DOHH2 (cell line): ENCODE measurements around the gene SCTR.

ENCODE experiments used
- H3F3A ChIP-seq: fragments of 200-600 bp; sonication (generic), shearing (Covaris generic); 2 replicates; pipeline ENCODE4 v1.6.0; 2016; ENCODE audit warnings: antibody characterized with exemption, mild to moderate bottlenecking; ENCODE audit not compliant: control insufficient read depth, insufficient read depth
- H3K27ac ChIP-seq: fragments of 200-600 bp; sonication (generic); 2 replicates; pipeline ENCODE4 v1.5.1; 2014; ENCODE audit warnings: low read depth, mild to moderate bottlenecking, low read length, moderate library complexity
- H3K27me3 ChIP-seq: fragments of 200-600 bp; sonication (generic); 2 replicates; pipeline ENCODE4 v1.6.1; 2014; ENCODE audit warnings: mild to moderate bottlenecking, low read length, mixed read lengths; ENCODE audit not compliant: control insufficient read depth
- H3K36me3 ChIP-seq: fragments of 200-600 bp; sonication (generic); 2 replicates; pipeline ENCODE4 v1.6.1; 2014; ENCODE audit warnings: mild to moderate bottlenecking, low read length, moderate library complexity, mixed read lengths; ENCODE audit not compliant: control insufficient read depth
- H3K4me1 ChIP-seq: fragments of 200-600 bp; sonication (generic); 2 replicates; pipeline ENCODE4 v1.6.1; 2014; ENCODE audit warnings: mild to moderate bottlenecking, low read length, mixed read lengths; ENCODE audit not compliant: control insufficient read depth
- H3K4me2 ChIP-seq: fragments of 200-600 bp; sonication (generic); 2 replicates; pipeline ENCODE4 v1.6.0; 2014; ENCODE audit warnings: mild to moderate bottlenecking, low read length, moderate library complexity
- H3K4me3 ChIP-seq: fragments of 200-600 bp; sonication (generic); 2 replicates; pipeline ENCODE4 v1.5.1; 2014; ENCODE audit warnings: mild to moderate bottlenecking, low read length, mixed read lengths
- H3K79me2 ChIP-seq: fragments of 200-600 bp; sonication (generic); 2 replicates; pipeline ENCODE4 v1.6.1; 2014; ENCODE audit warnings: mild to moderate bottlenecking, low read length, mixed read lengths; ENCODE audit not compliant: control insufficient read depth
- H3K9me2 ChIP-seq: fragments of 200-600 bp; sonication (generic); replicated peaks from 2 replicates; pipeline ENCODE4 v1.6.1; 2014; ENCODE audit warnings: mild to moderate bottlenecking, low read length, mixed read lengths; ENCODE audit not compliant: control insufficient read depth
- H3K9me3 ChIP-seq: fragments of 200-600 bp; sonication (generic); 2 replicates; pipeline ENCODE4 v1.6.1; 2014; ENCODE audit warnings: antibody characterized with exemption, low read length, mixed read lengths; ENCODE audit not compliant: control insufficient read depth, insufficient read depth
- H4K20me1 ChIP-seq: fragments of 200-600 bp; sonication (generic); 2 replicates; pipeline ENCODE4 v1.6.0; 2014; ENCODE audit warnings: low read depth, mild to moderate bottlenecking, antibody characterized with exemption, low read length, moderate library complexity; ENCODE audit not compliant: control insufficient read depth, insufficient read depth
- EZH2phosphoT487 ChIP-seq: fragments of 200-600 bp; sonication (generic); IDR thresholded peaks from 2 replicates; pipeline ENCODE4 v1.6.1; 2017; ENCODE audit warnings: borderline replicate concordance, mild to moderate bottlenecking, antibody characterized with exemption, low read length, moderate library complexity, mixed read lengths
- TF ChIP-seq, protein P1 (sequence below): fragments of 200-600 bp; sonication (generic); IDR thresholded peaks from one replicate; pipeline ENCODE4 v1.5.1; 2014; ENCODE audit warnings: antibody characterized with exemption, mild to moderate bottlenecking, low read depth, low read length; ENCODE audit not compliant: poor library complexity, severe bottlenecking

The SCTR gene

GRCh38 chr2:119414894-119415293 is 109.4 kb downstream of the SCTR start:
- Histone ChIP-seq H3K4me2 (peak overlapping the region; percentile 56), H4K20me1 (no peaks in the 10 kb centered on the region), H3F3A (no peaks in the 10 kb centered on the region; the same call in 1 of the 2 replicates), H3K9me2 (no peaks in the 10 kb centered on the region), H3K27ac (peak overlapping the region; percentile 3; the same call in 1 of the 2 replicates), H3K9me3 (no peaks in the 10 kb centered on the region), H3K79me2 (no peaks in the 10 kb centered on the region), H3K4me1 (peaks cover 24% of the 10 kb centered on the region), H3K4me3 (peak overlapping the region; percentile 30), H3K27me3 (peaks cover 4% of the 10 kb centered on the region), H3K36me3 (no peaks in the 10 kb centered on the region)
- no peak for TF ChIP-seq EZH2phosphoT487
- TF ChIP-seq, protein P1, sequence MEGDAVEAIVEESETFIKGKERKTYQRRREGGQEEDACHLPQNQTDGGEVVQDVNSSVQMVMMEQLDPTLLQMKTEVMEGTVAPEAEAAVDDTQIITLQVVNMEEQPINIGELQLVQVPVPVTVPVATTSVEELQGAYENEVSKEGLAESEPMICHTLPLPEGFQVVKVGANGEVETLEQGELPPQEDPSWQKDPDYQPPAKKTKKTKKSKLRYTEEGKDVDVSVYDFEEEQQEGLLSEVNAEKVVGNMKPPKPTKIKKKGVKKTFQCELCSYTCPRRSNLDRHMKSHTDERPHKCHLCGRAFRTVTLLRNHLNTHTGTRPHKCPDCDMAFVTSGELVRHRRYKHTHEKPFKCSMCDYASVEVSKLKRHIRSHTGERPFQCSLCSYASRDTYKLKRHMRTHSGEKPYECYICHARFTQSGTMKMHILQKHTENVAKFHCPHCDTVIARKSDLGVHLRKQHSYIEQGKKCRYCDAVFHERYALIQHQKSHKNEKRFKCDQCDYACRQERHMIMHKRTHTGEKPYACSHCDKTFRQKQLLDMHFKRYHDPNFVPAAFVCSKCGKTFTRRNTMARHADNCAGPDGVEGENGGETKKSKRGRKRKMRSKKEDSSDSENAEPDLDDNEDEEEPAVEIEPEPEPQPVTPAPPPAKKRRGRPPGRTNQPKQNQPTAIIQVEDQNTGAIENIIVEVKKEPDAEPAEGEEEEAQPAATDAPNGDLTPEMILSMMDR: no peak

DNA sequence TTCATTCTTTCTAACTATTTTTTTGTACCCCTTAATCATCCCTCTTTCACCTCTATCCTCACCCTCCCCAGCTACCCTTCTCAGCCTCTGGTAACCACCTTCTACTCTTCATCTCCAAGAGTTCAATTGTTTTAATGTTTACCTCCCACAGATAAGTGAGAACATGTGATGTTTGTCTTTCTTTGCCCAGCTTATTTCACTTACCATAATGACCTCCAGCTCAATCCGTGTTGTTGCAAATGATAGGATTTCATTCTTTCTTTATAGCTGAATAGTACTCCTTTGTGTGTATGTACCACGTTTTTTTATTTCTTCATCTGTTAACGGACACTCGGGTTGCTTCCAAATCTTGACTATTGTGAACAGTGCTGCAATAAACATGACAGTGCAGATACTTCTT is 114.8 kb downstream of the SCTR start:
- Histone ChIP-seq H3K79me2 (no peaks in the 10 kb centered on the region), H3K4me1 (peaks cover 10% of the 10 kb centered on the region), H3K4me2 (no peak overlapping the region), H3K9me2 (no peaks in the 10 kb centered on the region), H3F3A (no peaks in the 10 kb centered on the region), H3K36me3 (no peaks in the 10 kb centered on the region), H3K9me3 (no peaks in the 10 kb centered on the region), H3K27me3 (peaks cover 3% of the 10 kb centered on the region; the same call in 1 of the 2 replicates), H3K27ac (no peak overlapping the region), H4K20me1 (no peaks in the 10 kb centered on the region), H3K4me3 (no peak overlapping the region)
- TF ChIP-seq EZH2phosphoT487: no peak
- TF ChIP-seq, protein P1: no peak

DNA sequence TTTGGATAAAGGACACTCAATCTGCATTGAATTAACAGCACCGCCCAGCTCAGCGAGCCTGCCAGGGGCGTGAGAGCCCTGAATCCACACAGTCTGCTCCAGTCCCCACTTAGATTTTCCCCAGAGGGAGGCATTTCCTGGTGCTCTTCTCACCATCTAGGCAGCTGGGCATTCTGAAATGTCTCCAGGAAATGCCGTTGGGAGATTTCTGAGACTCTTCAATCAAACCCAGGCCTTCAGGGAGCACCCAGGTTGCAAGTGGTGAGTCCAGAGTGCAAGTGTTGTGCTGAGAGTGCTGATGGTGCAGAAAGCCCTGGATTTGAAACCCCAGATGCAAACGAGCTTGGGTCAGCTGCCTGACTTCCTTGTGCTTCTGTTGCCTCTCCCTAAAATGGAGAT is 116.1 kb downstream of the SCTR start:
- H3K4me1 ChIP-seq: peaks cover 3% of the 10 kb centered on the region; the same call in 1 of the 2 replicates
- H3K27me3 ChIP-seq: peaks cover 3% of the 10 kb centered on the region; the same call in 1 of the 2 replicates
- no peaks in the 10 kb centered on the region for H3F3A ChIP-seq
- no peak for TF ChIP-seq EZH2phosphoT487
- H4K20me1 ChIP-seq: no peaks in the 10 kb centered on the region
- no peak overlapping the region for H3K27ac ChIP-seq
- H3K4me2 ChIP-seq: no peak overlapping the region
- no peaks in the 10 kb centered on the region for H3K36me3 ChIP-seq
- H3K79me2 ChIP-seq: no peaks in the 10 kb centered on the region
- no peaks in the 10 kb centered on the region for H3K9me2 ChIP-seq
- H3K9me3 ChIP-seq: no peaks in the 10 kb centered on the region
- H3K4me3 ChIP-seq: no peak overlapping the region

DNA sequence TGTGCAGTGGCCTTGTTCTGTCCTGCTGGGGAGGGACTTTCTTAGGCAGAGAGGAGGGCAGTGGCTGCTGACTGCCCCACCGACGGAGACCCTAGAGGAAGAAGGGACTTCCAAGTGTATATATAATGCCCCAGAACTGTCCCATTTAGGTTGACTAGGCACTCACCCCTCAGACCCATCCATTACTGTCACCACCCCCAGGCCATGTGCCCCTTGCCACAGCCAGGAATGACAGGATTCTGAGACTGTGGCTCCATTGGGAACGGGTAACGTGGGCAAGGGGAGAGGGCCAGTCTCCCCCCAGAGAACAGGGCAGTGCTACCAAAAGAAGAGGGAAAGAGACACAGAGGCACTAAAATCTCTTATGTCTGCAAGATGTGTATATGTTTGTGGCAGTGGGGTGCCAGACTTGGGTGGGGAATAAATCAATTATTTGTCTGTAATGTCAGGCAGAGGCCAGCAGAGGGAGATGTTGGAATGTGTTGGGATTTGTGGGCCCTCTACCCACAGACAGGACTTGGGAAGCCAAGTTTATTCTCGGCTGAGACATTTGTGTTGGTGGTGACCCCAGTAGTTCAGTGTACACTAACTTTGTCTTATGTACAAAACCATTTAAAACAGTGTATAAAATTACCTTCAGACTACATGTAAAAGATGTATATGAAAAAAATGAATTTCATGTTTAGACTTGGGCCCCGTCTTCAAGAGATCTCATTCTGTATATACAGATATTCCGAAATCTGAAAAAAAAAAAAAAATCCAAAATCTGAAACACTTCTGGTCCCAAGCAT is 116.7 kb downstream of the SCTR start:
- H3K27ac ChIP-seq: no peak overlapping the region
- H3K9me2 ChIP-seq: no peaks in the 10 kb centered on the region
- H3K79me2 ChIP-seq: no peaks in the 10 kb centered on the region
- H3K4me3 ChIP-seq: no peak overlapping the region
- peaks cover 3% of the 10 kb centered on the region; the same call in 1 of the 2 replicates for H3K4me1 ChIP-seq
- no peak overlapping the region for H3K4me2 ChIP-seq
- no peaks in the 10 kb centered on the region for H3K9me3 ChIP-seq
- H4K20me1 ChIP-seq: no peaks in the 10 kb centered on the region
- TF ChIP-seq EZH2phosphoT487: no peak
- TF ChIP-seq, protein P1: peak; percentile 67
- peaks cover 3% of the 10 kb centered on the region; the same call in 1 of the 2 replicates for H3K27me3 ChIP-seq
- H3F3A ChIP-seq: no peaks in the 10 kb centered on the region
- H3K36me3 ChIP-seq: no peaks in the 10 kb centered on the region
